Osteoblast (primary cell): ENCODE results near the gene TC2N. TPM values are rescaled to one million over a fixed set of nuclear protein-coding genes. Genes with fewer than 3 reads are reported as not detected.

Source experiments
- DNase-seq: peaks from one replicate; pipeline ENCODE4 v3.0.0; 2011; ENCODE audit warnings: low spot score, mixed read lengths; ENCODE audit not compliant: insufficient read length; ENCODE audit errors: missing footprints
- H2AFZ ChIP-seq: 2 replicates; pipeline ENCODE4 v1.6.0; 2011; ENCODE audit warnings: mild to moderate bottlenecking, low read length
- H3K27ac ChIP-seq: 2 replicates; pipeline ENCODE4 v1.5.1; 2011; ENCODE audit warnings: mild to moderate bottlenecking, low read depth, low read length, moderate library complexity
- H3K27me3 ChIP-seq: 2 replicates; pipeline ENCODE4 v1.6.0; 2012; ENCODE audit warnings: mild to moderate bottlenecking, control low read depth, inconsistent platforms, low read length, moderate library complexity; ENCODE audit not compliant: insufficient read depth
- H3K36me3 ChIP-seq: 2 replicates; pipeline ENCODE4 v1.5.1; 2011; ENCODE audit warnings: mild to moderate bottlenecking, low read length, control low read depth, moderate library complexity; ENCODE audit not compliant: insufficient read depth
- H3K4me1 ChIP-seq: 2 replicates; pipeline ENCODE4 v1.5.1; 2011; ENCODE audit warnings: mild to moderate bottlenecking, low read length, control low read depth, moderate library complexity; ENCODE audit not compliant: insufficient read depth
- H3K4me2 ChIP-seq: 2 replicates; pipeline ENCODE4 v1.6.0; 2011; ENCODE audit warnings: mild to moderate bottlenecking, low read length; ENCODE audit not compliant: insufficient read depth
- H3K4me3 ChIP-seq: fragments of 200-600 bp; sonication (generic); 3 replicates; pipeline ENCODE4 v1.5.1; 2012; ENCODE audit warnings: mild to moderate bottlenecking, low read length, inconsistent platforms; ENCODE audit not compliant: insufficient read depth
- H3K79me2 ChIP-seq: 2 replicates; pipeline ENCODE4 v1.6.0; 2012; ENCODE audit warnings: mild to moderate bottlenecking, low read length, control low read depth, inconsistent platforms; ENCODE audit not compliant: insufficient read depth
- H3K9me3 ChIP-seq: 2 replicates; pipeline ENCODE4 v1.5.1; 2011; ENCODE audit warnings: low read depth, low read length, control low read depth
- H4K20me1 ChIP-seq: 2 replicates; pipeline ENCODE4 v1.6.0; 2012; ENCODE audit warnings: mild to moderate bottlenecking, low read length, control low read depth; ENCODE audit not compliant: insufficient read depth
- CTCF ChIP-seq: IDR thresholded peaks from 2 replicates; pipeline ENCODE4 v1.5.1; 2011; ENCODE audit warnings: mild to moderate bottlenecking, low read depth, low read length, moderate library complexity; ENCODE audit errors: extremely low read depth
- total RNA-seq: library from RNA; depleted of rRNA; stranded (reverse); fragments of >200 nt; gene quantifications from 2 replicates; pipeline ENCODE4 v1.2.3, GENCODE V29; 2012

Gene TC2N
- total RNA-seq, 1 donor, result under 0.01 TPM

- no peak for TF ChIP-seq CTCF
- DNase-seq, result no peak
- peaks cover 20% of the 10 kb centered on the region for H3K27me3 ChIP-seq
- no peaks in the 10 kb centered on the region for H3K4me1 ChIP-seq
- H3K9me3 ChIP-seq, result no peaks in the 10 kb centered on the region
- H2AFZ ChIP-seq, result no peak overlapping the region
- H3K4me3 ChIP-seq, result no peak overlapping the region
- no peaks in the 10 kb centered on the region for H3K36me3 ChIP-seq
- H3K27ac ChIP-seq, result no peak overlapping the region
- H3K4me2 ChIP-seq, result no peak overlapping the region
- H3K79me2 ChIP-seq, result no peaks in the 10 kb centered on the region
- H4K20me1 ChIP-seq, result no peaks in the 10 kb centered on the region
Measured at GRCh38 chr14:91831337-91831736, 36.0 kb downstream of the TC2N start.

GRCh38 chr14:91830777-91831176 is 36.6 kb downstream of the TC2N start:
- H3K9me3 ChIP-seq, result no peaks in the 10 kb centered on the region
- H4K20me1 ChIP-seq, result no peaks in the 10 kb centered on the region
- H3K36me3 ChIP-seq, result no peaks in the 10 kb centered on the region
- TF ChIP-seq CTCF, result no peak
- no peaks in the 10 kb centered on the region for H3K79me2 ChIP-seq
- no peak overlapping the region for H2AFZ ChIP-seq
- no peak overlapping the region for H3K27ac ChIP-seq
- H3K4me2 ChIP-seq, result no peak overlapping the region
- H3K27me3 ChIP-seq, result peaks cover 16% of the 10 kb centered on the region
- H3K4me1 ChIP-seq, result no peaks in the 10 kb centered on the region
- H3K4me3 ChIP-seq, result no peak overlapping the region
- no peak for DNase-seq

- Histone ChIP-seq H3K36me3 (no peaks in the 10 kb centered on the region), H3K9me3 (no peaks in the 10 kb centered on the region), H3K4me3 (no peak overlapping the region), H4K20me1 (no peaks in the 10 kb centered on the region), H3K27ac (no peak overlapping the region), H3K4me1 (no peaks in the 10 kb centered on the region), H3K27me3 (peaks cover 3% of the 10 kb centered on the region), H2AFZ (no peak overlapping the region), H3K4me2 (no peak overlapping the region), H3K79me2 (no peaks in the 10 kb centered on the region)
- DNase-seq, result no peak
- TF ChIP-seq CTCF, result no peak
Measured at GRCh38 chr14:91829511-91829910, 37.8 kb downstream of the TC2N start.

GRCh38 chr14:91827746-91828145 is 39.6 kb downstream of the TC2N start:
- no peaks in the 10 kb centered on the region for H3K36me3 ChIP-seq
- H3K4me3 ChIP-seq, result no peak overlapping the region
- DNase-seq, result no peak
- H2AFZ ChIP-seq, result no peak overlapping the region
- no peaks in the 10 kb centered on the region for H3K4me1 ChIP-seq
- no peaks in the 10 kb centered on the region for H3K9me3 ChIP-seq
- H3K27ac ChIP-seq, result no peak overlapping the region
- H3K27me3 ChIP-seq, result peaks cover 3% of the 10 kb centered on the region
- no peaks in the 10 kb centered on the region for H3K79me2 ChIP-seq
- no peak overlapping the region for H3K4me2 ChIP-seq
- H4K20me1 ChIP-seq, result no peaks in the 10 kb centered on the region
- no peak for TF ChIP-seq CTCF
